GM18505 (cell line): Measurements from ENCODE around the gene GDI2.
A peak's percentile ranks its signal among the peaks of the same experiment; 100 is the strongest.
"Not testable (repeated sequence)": the region's sequence is repeated elsewhere in the genome, so short reads cannot be mapped to it uniquely, and the experiment has no call there.

Experiments
- ATAC-seq: cut with Tn5 transposase; IDR thresholded peaks from one replicate; pipeline ENCODE4 v1.9.1; 2021; ENCODE audit not compliant: unreplicated experiment
- POLR2A ChIP-seq: IDR thresholded peaks from 4 replicates; pipeline ENCODE4 v1.6.1; 2011; ENCODE audit warnings: borderline replicate concordance; ENCODE audit not compliant: insufficient read depth, insufficient read length; ENCODE audit errors: extremely low read depth

The GDI2 gene

GRCh38 chr10:5813341-5814109, at the start of gene GDI2:
Gene GDI2, minus strand, starts transcription at chr10:5813434. Its CDS starts 176 bp downstream, at chr10:5813258.
- peak; percentile 73 for ATAC-seq
- TF ChIP-seq POLR2A, result peak; percentile 97

GRCh38 chr10:5862360-5862961, 49.2 kb upstream of the GDI2 start:
- peak; percentile 92 for ATAC-seq
- TF ChIP-seq POLR2A, result no peak

DNA sequence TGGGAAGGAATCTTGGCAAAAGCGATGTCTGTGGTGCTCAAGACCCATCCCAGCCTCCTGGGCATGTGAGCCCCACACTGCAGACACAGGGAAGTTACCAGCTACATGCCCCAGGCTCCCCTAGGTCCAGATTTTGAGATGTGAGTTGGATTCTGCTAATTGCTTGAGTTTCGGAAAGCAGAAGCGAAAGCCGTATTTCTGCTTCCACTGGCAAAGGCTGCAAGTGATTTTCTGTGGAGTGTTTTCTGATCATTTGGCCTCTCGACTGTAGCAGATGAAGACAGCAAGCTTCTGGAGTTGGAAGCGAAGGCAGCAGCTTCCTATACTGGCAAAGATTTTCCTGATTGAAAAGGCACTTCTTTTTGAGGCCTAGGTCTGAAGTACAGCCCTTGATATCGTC, 46.8 kb upstream of the GDI2 start:
- no peak for ATAC-seq
- no peak for TF ChIP-seq POLR2A

DNA sequence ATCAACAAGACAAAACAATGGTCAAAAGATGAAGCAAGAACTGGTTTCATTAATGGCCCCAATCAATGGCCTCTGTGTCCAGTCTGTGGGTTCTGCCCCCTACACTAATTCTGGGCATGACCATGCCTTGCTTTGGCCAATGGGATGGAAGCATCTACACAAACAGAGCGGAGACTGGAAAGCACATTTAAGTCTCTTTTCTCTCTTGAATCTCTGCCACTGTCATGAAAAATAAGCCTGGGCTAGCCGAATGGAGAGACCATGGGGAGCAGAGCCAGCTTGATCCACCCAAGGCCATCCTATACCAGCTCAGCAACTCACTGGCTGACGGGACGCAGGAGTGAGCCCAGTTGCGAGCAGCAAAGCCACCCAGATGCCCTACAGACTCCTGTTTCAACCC, 45.6 kb upstream of the GDI2 start:
- no peak for ATAC-seq

GRCh38 chr10:5856701-5857004, 43.4 kb upstream of the GDI2 start:
- no peak for ATAC-seq
- no peak for TF ChIP-seq POLR2A

More for the DNA sequence above, 45.6 kb upstream of the GDI2 start:
- TF ChIP-seq POLR2A, result no peak

- ATAC-seq, result no peak
- TF ChIP-seq POLR2A, result no peak
Observed at GRCh38 chr10:5855979-5856700, 42.9 kb upstream of the GDI2 start.

DNA sequence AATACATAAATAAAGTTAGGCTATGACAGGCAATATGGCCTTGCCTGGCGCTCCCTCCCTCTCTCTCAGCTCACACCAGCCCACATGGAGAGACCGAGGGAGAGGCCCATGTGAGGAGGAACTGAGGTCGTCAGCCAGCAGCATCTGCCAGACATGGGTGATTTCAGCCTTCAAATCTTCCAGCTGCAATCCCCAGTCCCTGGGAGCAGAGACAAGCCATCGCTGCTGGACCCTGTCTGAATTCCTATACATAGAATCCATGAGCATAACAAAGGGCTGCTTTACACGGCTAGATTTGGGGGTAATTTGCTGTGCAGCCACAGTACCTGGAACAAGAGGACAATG, 40.9 kb upstream of the GDI2 start:
- no peak for TF ChIP-seq POLR2A
- ATAC-seq, result no peak

DNA sequence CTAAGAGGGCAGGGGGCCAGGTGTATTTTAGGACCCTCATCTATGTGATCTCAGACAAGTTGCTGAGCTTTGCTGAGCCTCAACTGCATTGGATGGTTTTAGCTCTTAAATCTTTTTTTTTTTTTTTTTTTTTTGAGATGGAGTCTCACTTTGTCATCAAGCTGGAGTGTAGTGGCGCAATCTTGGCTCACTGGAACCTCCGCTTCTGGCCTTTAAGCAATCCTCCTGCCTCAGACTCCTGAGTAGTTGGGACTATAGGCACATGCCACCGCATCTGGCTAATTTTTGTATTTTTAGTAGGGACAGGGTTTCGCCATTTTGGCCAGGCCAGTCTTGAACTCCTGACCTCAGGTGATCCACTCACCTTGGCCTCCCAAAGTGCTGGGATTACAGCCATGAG, 33.4 kb upstream of the GDI2 start:
- ATAC-seq, result not testable (repeated sequence)

- no peak for ATAC-seq
- TF ChIP-seq POLR2A, result no peak
Observed at GRCh38 chr10:5844345-5845055, 31.3 kb upstream of the GDI2 start.

DNA sequence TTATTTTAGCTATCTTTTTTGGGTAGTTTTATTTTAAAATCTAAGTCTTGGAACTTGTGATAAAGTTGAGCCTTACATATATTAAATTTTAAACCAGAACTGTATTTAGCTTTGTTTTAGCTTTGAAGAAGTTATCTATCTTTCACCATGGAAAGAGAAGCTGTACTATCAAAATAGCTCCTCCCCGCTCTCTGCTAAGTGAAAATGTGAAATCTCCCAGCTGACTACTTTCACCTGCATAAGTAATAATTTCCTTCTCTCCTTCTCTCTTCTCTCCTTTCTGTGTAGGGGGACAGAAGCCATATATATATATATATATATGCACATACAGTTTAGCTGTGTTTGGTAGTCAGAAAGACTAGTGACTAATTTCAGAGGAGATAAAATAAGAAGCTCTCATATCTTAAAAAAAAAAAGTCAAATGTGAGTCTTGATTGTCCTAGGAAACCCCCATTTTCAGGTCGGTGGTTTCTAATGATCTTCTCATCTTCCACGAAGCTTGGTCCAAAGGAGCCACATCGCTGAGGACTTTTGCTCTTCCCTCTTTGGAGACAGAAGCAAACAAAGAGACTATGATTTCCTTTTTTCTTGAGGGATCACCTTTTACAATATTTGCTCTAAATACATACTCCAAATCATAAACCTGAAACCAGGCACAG, 30.6 kb upstream of the GDI2 start:
- TF ChIP-seq POLR2A, result no peak
- no peak for ATAC-seq

- no peak for TF ChIP-seq POLR2A
- no peak for ATAC-seq
Observed at GRCh38 chr10:5841965-5842364, 28.7 kb upstream of the GDI2 start.

- ATAC-seq, result peak; percentile 73
- peak; percentile 89 for TF ChIP-seq POLR2A
Observed at GRCh38 chr10:5840314-5841307, 27.4 kb upstream of the GDI2 start.

- ATAC-seq, result not testable (repeated sequence)
Observed at GRCh38 chr10:5836181-5836580, 22.9 kb upstream of the GDI2 start.
